GM23338 (cell line): ENCODE results near the gene SUPT3H. TPM values are rescaled to one million over a fixed set of nuclear protein-coding genes. Genes with fewer than 3 reads are reported as not detected.

Source experiments
- ATAC-seq: fragments of 200-7000 bp; cut with Tn5 transposase; 3 replicates; pipeline ENCODE4 v1.9.1; 2020
- DNase-seq: peaks from one replicate; pipeline ENCODE4 v3.0.0-alpha.2; 2015; ENCODE audit warnings: low spot score
- H2AFZ ChIP-seq: fragments of 200-600 bp; sonication (generic); 2 replicates; pipeline ENCODE4 v1.8.0; 2016; ENCODE audit warnings: antibody characterized with exemption, mild to moderate bottlenecking, moderate library complexity
- H3F3A ChIP-seq: fragments of 200-600 bp; sonication (generic); replicated peaks from 2 replicates; pipeline ENCODE4 v1.8.0; 2017; ENCODE audit warnings: antibody characterized with exemption, mixed run types, low read depth
- H3K27ac ChIP-seq: fragments of 200-600 bp; sonication (generic); 2 replicates; pipeline ENCODE4 v1.6.1; 2016; ENCODE audit warnings: low read depth
- H3K27me3 ChIP-seq: fragments of 200-600 bp; sonication (generic); 2 replicates; pipeline ENCODE4 v1.8.0; 2016; ENCODE audit warnings: mild to moderate bottlenecking, mixed run types, moderate library complexity; ENCODE audit not compliant: insufficient read depth
- H3K36me3 ChIP-seq: fragments of 200-600 bp; sonication (generic); 2 replicates; pipeline ENCODE4 v1.8.0; 2016; ENCODE audit warnings: mild to moderate bottlenecking; ENCODE audit not compliant: insufficient read depth
- H3K4me1 ChIP-seq: fragments of 200-600 bp; sonication (generic); 2 replicates; pipeline ENCODE4 v1.8.0; 2016; ENCODE audit warnings: mild to moderate bottlenecking, moderate library complexity; ENCODE audit not compliant: insufficient read depth
- H3K4me2 ChIP-seq: fragments of 200-600 bp; sonication (generic); 2 replicates; pipeline ENCODE4 v1.7.1; 2017; ENCODE audit warnings: mixed run types
- H3K4me3 ChIP-seq: fragments of 200-600 bp; sonication (generic); 2 replicates; pipeline ENCODE4 v1.6.1; 2016; ENCODE audit warnings: mixed run types
- H3K79me2 ChIP-seq: fragments of 200-600 bp; sonication (generic); replicated peaks from 2 replicates; pipeline ENCODE4 v1.8.0; 2017; ENCODE audit warnings: mild to moderate bottlenecking; ENCODE audit not compliant: insufficient read depth
- H3K9me2 ChIP-seq: fragments of 200-600 bp; sonication (generic); 2 replicates; pipeline ENCODE4 v1.8.0; 2017; ENCODE audit not compliant: insufficient read depth
- H4K20me1 ChIP-seq: fragments of 200-600 bp; sonication (generic); replicated peaks from 2 replicates; pipeline ENCODE4 v1.8.0; 2017; ENCODE audit warnings: mild to moderate bottlenecking; ENCODE audit not compliant: insufficient read depth
- H3K27ac Mint-ChIP-seq: 2 replicates; pipeline ENCODE4 v1.8.0; 2020; ENCODE audit warnings: inconsistent platforms, mild to moderate bottlenecking, moderate library complexity, mixed read lengths
- H3K27me3 Mint-ChIP-seq: 3 replicates; pipeline ENCODE4 v1.8.0; 2022; ENCODE audit warnings: low read depth, mild to moderate bottlenecking, moderate library complexity, mixed read lengths, inconsistent platforms; ENCODE audit not compliant: insufficient read depth, poor library complexity
- H3K36me3 Mint-ChIP-seq: 3 replicates; pipeline ENCODE4 v1.8.0; 2021; ENCODE audit warnings: low read depth, mild to moderate bottlenecking, inconsistent platforms, moderate library complexity, mixed read lengths
- H3K4me1 Mint-ChIP-seq: 3 replicates; pipeline ENCODE4 v1.8.0; 2020; ENCODE audit warnings: mild to moderate bottlenecking, inconsistent platforms, mixed read lengths
- H3K4me3 Mint-ChIP-seq: 3 replicates; pipeline ENCODE4 v1.8.0; 2021; ENCODE audit warnings: moderate library complexity, mild to moderate bottlenecking, inconsistent platforms, mixed read lengths
- H3K9me3 Mint-ChIP-seq: 3 replicates; pipeline ENCODE4 v1.8.0; 2020; ENCODE audit warnings: moderate library complexity, mild to moderate bottlenecking, inconsistent platforms, mixed read lengths
- CREB1 ChIP-seq: fragments of 250-450 bp; sonication (Bioruptor Pico); IDR thresholded peaks from 2 replicates; pipeline ENCODE4 v1.5.0; 2020; ENCODE audit warnings: low read depth, mild to moderate bottlenecking, moderate library complexity
- ETS1 ChIP-seq: IDR thresholded peaks from 2 replicates; pipeline ENCODE4 v1.6.1; 2016; ENCODE audit warnings: antibody characterized with exemption
- EZH2 ChIP-seq: fragments of 200-600 bp; sonication (generic); IDR thresholded peaks from one replicate; pipeline ENCODE4 v1.8.0; 2017; ENCODE audit warnings: antibody characterized with exemption, mild to moderate bottlenecking, low read depth; ENCODE audit not compliant: unreplicated experiment
- EZH2phosphoT487 ChIP-seq: fragments of 200-600 bp; sonication (generic); IDR thresholded peaks from one replicate; pipeline ENCODE4 v1.8.1; 2018; ENCODE audit warnings: antibody characterized with exemption; ENCODE audit not compliant: unreplicated experiment
- JUNB ChIP-seq: IDR thresholded peaks from one replicate; pipeline ENCODE4 v1.6.1; 2016; ENCODE audit warnings: antibody characterized with exemption; ENCODE audit not compliant: unreplicated experiment
- NANOG ChIP-seq: IDR thresholded peaks from 2 replicates; pipeline ENCODE4 v1.6.1; 2016; ENCODE audit warnings: antibody characterized with exemption, borderline replicate concordance
- REST ChIP-seq: IDR thresholded peaks from one replicate; pipeline ENCODE4 v1.6.1; 2018; ENCODE audit warnings: antibody characterized with exemption; ENCODE audit not compliant: unreplicated experiment
- STAT1 ChIP-seq: IDR thresholded peaks from one replicate; pipeline ENCODE4 v1.6.1; 2016; ENCODE audit warnings: antibody characterized with exemption; ENCODE audit not compliant: unreplicated experiment
- ZNF114 ChIP-seq: fragments of 250-450 bp; sonication (Bioruptor Pico); IDR thresholded peaks from 2 replicates; pipeline ENCODE4 v1.5.0; 2020; ENCODE audit warnings: mild to moderate bottlenecking, moderate library complexity
- ZNF331 ChIP-seq: fragments of 250-450 bp; sonication (Bioruptor Pico); IDR thresholded peaks from 2 replicates; pipeline ENCODE4 v1.5.0; 2020; ENCODE audit warnings: low read depth, mild to moderate bottlenecking, moderate library complexity
- polyA plus RNA-seq: library from polyadenylated mRNA; unstranded; fragments of >200 nt; fragmentation: Nextera tagmentation; extraction: Ambion mirVana; gene quantifications from 2 replicates; pipeline ENCODE4 v1.2.1, GENCODE V29; 2016
- total RNA-seq: library from RNA; depleted of rRNA; stranded (reverse); fragments of >200 nt; shearing (Covaris generic); gene quantifications from 2 replicates; pipeline ENCODE4 v1.2.3, GENCODE V29; 2014
- TF ChIP-seq, protein P1 (sequence below), 2 experiments: fragments of 200-600 bp in 1 of 2; sonication (generic) in 1 of 2; conservative IDR thresholded peaks; 2 replicates each; pipeline versions ENCODE4 v1.5.1 to v1.6.1; 2016 to 2017; ENCODE audit warnings: antibody characterized with exemption in 2 of 2, low read depth in 2 of 2, mild to moderate bottlenecking in 2 of 2, moderate library complexity in 1 of 2

SUPT3H gene
- total and polyA plus RNA-seq, 2 experiments from 2014 or later: 11.4 to 30.1 TPM

- TF ChIP-seq ZNF331 (CRISPR knock-in tag): no peak
Observed at GRCh38 chr6:45006893-45007292, 370.8 kb downstream of the SUPT3H start.

GRCh38 chr6:45003961-45004360 lies 373.8 kb downstream of the SUPT3H start:
- DNase-seq (no peak), ATAC-seq (no peak)
- Histone ChIP-seq H3K27me3 (no peaks in the 10 kb centered on the region), H3K9me2 (peaks cover 4% of the 10 kb centered on the region; the same call in 1 of the 2 replicates), H3K36me3 (no peaks in the 10 kb centered on the region), H3K79me2 (no peaks in the 10 kb centered on the region), H4K20me1 (no peaks in the 10 kb centered on the region), H3K4me1 (no peaks in the 10 kb centered on the region), H3K4me3 (no peak overlapping the region), H3F3A (no peaks in the 10 kb centered on the region), H3K27ac (no peak overlapping the region), H2AFZ (no peak overlapping the region), H3K4me2 (no peak overlapping the region)
- H3K27ac Mint-ChIP-seq: no peak overlapping the region
- H3K36me3 Mint-ChIP-seq: no peaks in the 10 kb centered on the region
- H3K4me3 Mint-ChIP-seq: no peak overlapping the region
- H3K9me3 Mint-ChIP-seq: no peaks in the 10 kb centered on the region
- no peaks in the 10 kb centered on the region for H3K27me3 Mint-ChIP-seq
- H3K4me1 Mint-ChIP-seq: no peaks in the 10 kb centered on the region
- TF ChIP-seq STAT1 (no peak), ETS1 (no peak), ZNF331 (CRISPR knock-in tag) (no peak), NANOG (no peak), JUNB (no peak), REST (no peak), ZNF114 (no peak), CREB1 (CRISPR knock-in tag) (no peak), EZH2phosphoT487 (no peak), EZH2 (no peak)
- TF ChIP-seq, protein P1, sequence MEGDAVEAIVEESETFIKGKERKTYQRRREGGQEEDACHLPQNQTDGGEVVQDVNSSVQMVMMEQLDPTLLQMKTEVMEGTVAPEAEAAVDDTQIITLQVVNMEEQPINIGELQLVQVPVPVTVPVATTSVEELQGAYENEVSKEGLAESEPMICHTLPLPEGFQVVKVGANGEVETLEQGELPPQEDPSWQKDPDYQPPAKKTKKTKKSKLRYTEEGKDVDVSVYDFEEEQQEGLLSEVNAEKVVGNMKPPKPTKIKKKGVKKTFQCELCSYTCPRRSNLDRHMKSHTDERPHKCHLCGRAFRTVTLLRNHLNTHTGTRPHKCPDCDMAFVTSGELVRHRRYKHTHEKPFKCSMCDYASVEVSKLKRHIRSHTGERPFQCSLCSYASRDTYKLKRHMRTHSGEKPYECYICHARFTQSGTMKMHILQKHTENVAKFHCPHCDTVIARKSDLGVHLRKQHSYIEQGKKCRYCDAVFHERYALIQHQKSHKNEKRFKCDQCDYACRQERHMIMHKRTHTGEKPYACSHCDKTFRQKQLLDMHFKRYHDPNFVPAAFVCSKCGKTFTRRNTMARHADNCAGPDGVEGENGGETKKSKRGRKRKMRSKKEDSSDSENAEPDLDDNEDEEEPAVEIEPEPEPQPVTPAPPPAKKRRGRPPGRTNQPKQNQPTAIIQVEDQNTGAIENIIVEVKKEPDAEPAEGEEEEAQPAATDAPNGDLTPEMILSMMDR (conservative IDR thresholded peaks at IDR 0.05; ENCODE audit: low read depth in 2 of 2): no peak

More at GRCh38 chr6:45006893-45007292, 370.8 kb downstream of the SUPT3H start:
- Histone ChIP-seq H3K27me3 (no peaks in the 10 kb centered on the region), H3K4me1 (no peaks in the 10 kb centered on the region), H3K36me3 (no peaks in the 10 kb centered on the region), H3K27ac (no peak overlapping the region), H4K20me1 (no peaks in the 10 kb centered on the region), H3K79me2 (no peaks in the 10 kb centered on the region), H3K4me3 (no peak overlapping the region), H2AFZ (no peak overlapping the region), H3F3A (no peaks in the 10 kb centered on the region), H3K4me2 (no peak overlapping the region), H3K9me2 (peaks cover 4% of the 10 kb centered on the region; the same call in 1 of the 2 replicates)
- H3K27ac Mint-ChIP-seq: no peak overlapping the region
- H3K9me3 Mint-ChIP-seq: no peaks in the 10 kb centered on the region; the same call in 2 of the 3 replicates
- no peak for DNase-seq
- no peaks in the 10 kb centered on the region for H3K27me3 Mint-ChIP-seq
- no peaks in the 10 kb centered on the region for H3K4me1 Mint-ChIP-seq
- H3K4me3 Mint-ChIP-seq: no peak overlapping the region
- H3K36me3 Mint-ChIP-seq: peaks cover 2% of the 10 kb centered on the region
- ATAC-seq: no peak
